Lung (tissue), 12 donors: ENCODE data around the gene SYNGAP1. TPM values are rescaled to one million over a fixed set of nuclear protein-coding genes. Genes with fewer than 3 reads are reported as not detected.
"Not testable (repeated sequence)": the region's sequence is repeated elsewhere in the genome, so short reads cannot be mapped to it uniquely, and the experiment has no call there.

Source experiments
- ATAC-seq: fragments of 200-7000 bp; cut with Tn5 transposase; one replicate; pipeline ENCODE4 v1.9.1; 2020; ENCODE audit warnings: moderate number of reproducible peaks; ENCODE audit not compliant: insufficient read depth, low FRiP score
- DNase-seq, 3 donors: peaks; one replicate each; pipeline ENCODE4 v3.0.0-alpha.2; 2013 to 2017
- H3K27ac ChIP-seq, 2 donors: one replicate each; pipeline ENCODE4 v1.5.1; 2013; ENCODE audit warnings: mild to moderate bottlenecking in 2 of 2, moderate library complexity in 2 of 2, control low read depth in 1 of 2, inconsistent platforms in 1 of 2, low read depth in 1 of 2, low read length in 1 of 2
- H3K27me3 ChIP-seq, 3 donors: one replicate each; pipeline ENCODE4 v1.5.1; 2013; ENCODE audit warnings: low read length in 2 of 3; ENCODE audit not compliant: control insufficient read depth in 3 of 3, insufficient read depth in 3 of 3
- H3K36me3 ChIP-seq, 4 donors: one replicate each; pipeline ENCODE4 v1.5.1; 2013; ENCODE audit warnings: low read length in 4 of 4, mild to moderate bottlenecking in 1 of 4, moderate library complexity in 1 of 4; ENCODE audit not compliant: control insufficient read depth in 4 of 4, insufficient read depth in 4 of 4
- H3K4me1 ChIP-seq, 5 donors: one replicate each; pipeline ENCODE4 v1.5.1; 2013; ENCODE audit warnings: low read length in 5 of 5, mild to moderate bottlenecking in 2 of 5, moderate library complexity in 1 of 5; ENCODE audit not compliant: control insufficient read depth in 5 of 5, insufficient read depth in 5 of 5
- H3K4me3 ChIP-seq: one replicate; pipeline ENCODE4 v1.5.1; 2013; ENCODE audit warnings: mild to moderate bottlenecking, control low read depth, moderate library complexity
- H3K9ac ChIP-seq, 2 donors: one replicate each; pipeline ENCODE4 v1.5.1; 2013; ENCODE audit warnings: low read length in 2 of 2, control low read depth in 1 of 2; ENCODE audit not compliant: insufficient read depth in 1 of 2
- H3K9me3 ChIP-seq, 4 donors: one replicate each; pipeline ENCODE4 v1.5.1; 2013; ENCODE audit warnings: low read length in 3 of 4, mild to moderate bottlenecking in 1 of 4, moderate library complexity in 1 of 4; ENCODE audit not compliant: control insufficient read depth in 4 of 4, insufficient read depth in 3 of 4
- CTCF ChIP-seq: IDR thresholded peaks from 2 replicates; pipeline ENCODE4 v1.5.1; 2012; ENCODE audit warnings: mild to moderate bottlenecking; ENCODE audit errors: control extremely low read depth, extremely low read depth
- WGBS, 2 donors: extraction: QIAGEN DNeasy Blood & Tissue Kit; methylation state at CpG; one replicate each; pipeline ENCODE4 v1.1.7; 2013; 5-methylcytosine and 5-hydroxymethylcytosine counted together
- polyA plus RNA-seq, 2 donors: library from polyadenylated mRNA; stranded (reverse); fragments of 200-250 nt; gene quantifications; one replicate each; pipeline ENCODE4 v1.2.1, GENCODE V29; 2013
- total RNA-seq, 2 donors: library from RNA; depleted of rRNA in 1 of 2; stranded (reverse); fragments of >200 nt in 1 of 2; gene quantifications; one replicate each; pipeline ENCODE4 v1.2.1, GENCODE V29; 2014 to 2021
- donor health status: control.
- donor health status: control.
- donor health status: Bipolar disorder and iron deficiency.
- donor health status: healthy.
- donor health status: DM: yes; HTN: yes; CAD: no.

Gene SYNGAP1
- total and polyA plus RNA-seq, 4 donors, result 9.2 to 32.0 (median 12.0) TPM

- DNase-seq (no peak), ATAC-seq (no peak)
- Histone ChIP-seq H3K36me3 (no peaks in the 10 kb centered on the region), H3K9ac (no peak overlapping the region), H3K27ac (no peak overlapping the region), H3K27me3 (no peaks in the 10 kb centered on the region), H3K4me3 (no peak overlapping the region), H3K9me3 (no peaks in the 10 kb centered on the region), H3K4me1 (no peaks in the 10 kb centered on the region)
- 48 to 54% methylated on average over 1 of the region's 1 CpG for WGBS, 2 donors
- no peak for TF ChIP-seq CTCF
Observed at GRCh38 chr6:33481192-33481591, 61.3 kb downstream of the SYNGAP1 start.

- H3K9ac ChIP-seq, ATAC-seq, H3K9me3 ChIP-seq, H3K27me3 ChIP-seq, H3K36me3 ChIP-seq, H3K27ac ChIP-seq, DNase-seq, H3K4me1 ChIP-seq, H3K4me3 ChIP-seq: not testable (repeated sequence)
- 92 to 95% methylated on average over 5 of the region's 5 CpGs for WGBS, 2 donors
Observed at GRCh38 chr6:33482620-33483019, 62.8 kb downstream of the SYNGAP1 start.

- no peak overlapping the region for H3K4me3 ChIP-seq
- TF ChIP-seq CTCF, result no peak
- no peak overlapping the region for H3K27ac ChIP-seq
- DNase-seq (no peak), ATAC-seq (no peak)
- no peaks in the 10 kb centered on the region for H3K9me3 ChIP-seq
- WGBS, 2 donors, result 71 to 90% methylated on average over 2 to 3 of the region's 3 CpGs
- H3K36me3 ChIP-seq, result no peaks in the 10 kb centered on the region
- no peaks in the 10 kb centered on the region for H3K27me3 ChIP-seq
- no peak overlapping the region for H3K9ac ChIP-seq
- no peaks in the 10 kb centered on the region for H3K4me1 ChIP-seq
Observed at GRCh38 chr6:33483678-33484077, 63.8 kb downstream of the SYNGAP1 start.

- not testable (repeated sequence) for H3K27me3 ChIP-seq, H3K27ac ChIP-seq, ATAC-seq, H3K9me3 ChIP-seq, H3K9ac ChIP-seq, H3K4me1 ChIP-seq, H3K4me3 ChIP-seq, H3K36me3 ChIP-seq, DNase-seq
- 60 to 80% methylated on average over 2 to 3 of the region's 6 CpGs for WGBS, 2 donors
Observed at GRCh38 chr6:33484673-33485262, 64.9 kb downstream of the SYNGAP1 start.

- not testable (repeated sequence) for H3K4me3 ChIP-seq, H3K27me3 ChIP-seq, H3K4me1 ChIP-seq, H3K9me3 ChIP-seq, H3K27ac ChIP-seq, H3K9ac ChIP-seq, ATAC-seq, H3K36me3 ChIP-seq, DNase-seq
- 91 to 100% methylated on average over 3 to 25 of the region's 25 CpGs for WGBS, 2 donors
Observed at GRCh38 chr6:33485680-33486079, 65.8 kb downstream of the SYNGAP1 start.
